A673 (cell line): ENCODE data around the gene ERO1B. TPM values are rescaled to one million over a fixed set of nuclear protein-coding genes. Genes with fewer than 3 reads are reported as not detected.

Experiments used
- BruUV-seq: library from RNA; stranded (reverse); fragments of 400-500 nt; replicated peaks from 2 replicates; lab custom pipeline; 2021; lab: Mats Ljungman, UMichigan
- CTCF ChIA-PET: fragments of 300-600 bp; sonication (Branson Sonifier 250); formaldehyde crosslinking; loops from one replicate; lab custom pipeline; 2022; ENCODE audit warnings: antibody characterized with exemption; lab: Charles Lee
- POLR2A ChIA-PET: fragments of 300-600 bp; sonication (Branson Sonifier 250); formaldehyde crosslinking; loops from one replicate; lab custom pipeline; 2022; ENCODE audit warnings: antibody characterized with exemption; ENCODE audit not compliant: low non-redundant PET; lab: Charles Lee
- DNase-seq: peaks from one replicate; pipeline ENCODE4 v3.0.0-alpha.2; 2015; ENCODE audit warnings: low spot score
- H3K27ac ChIP-seq: fragments of 200-600 bp; sonication (generic); 2 replicates; pipeline ENCODE4 v1.5.1; 2016; ENCODE audit warnings: mixed run types, low read depth, mild to moderate bottlenecking, mixed read lengths, antibody characterized with exemption, low read length; ENCODE audit not compliant: poor library complexity, severe bottlenecking
- H3K27me3 ChIP-seq: fragments of 200-600 bp; sonication (generic); replicated peaks from 2 replicates; pipeline ENCODE4 v1.6.1; 2017; ENCODE audit warnings: mixed run types, low read depth, mild to moderate bottlenecking, mixed read lengths, antibody characterized with exemption, low read length; ENCODE audit not compliant: insufficient read depth, poor library complexity
- H3K36me3 ChIP-seq: fragments of 200-600 bp; sonication (generic); 2 replicates; pipeline ENCODE4 v1.6.1; 2016; ENCODE audit warnings: mixed run types, mild to moderate bottlenecking, mixed read lengths, antibody characterized with exemption, low read length; ENCODE audit not compliant: insufficient read depth, poor library complexity, severe bottlenecking
- H3K4me1 ChIP-seq: fragments of 200-600 bp; sonication (generic); 2 replicates; pipeline ENCODE4 v1.6.1; 2017; ENCODE audit warnings: mixed run types, mild to moderate bottlenecking, mixed read lengths, antibody characterized with exemption, low read length; ENCODE audit not compliant: insufficient read depth, poor library complexity, severe bottlenecking
- H3K4me3 ChIP-seq: fragments of 200-600 bp; sonication (generic); 2 replicates; pipeline ENCODE4 v1.5.1; 2016; ENCODE audit warnings: low read depth, mixed run types, mild to moderate bottlenecking, mixed read lengths, low read length; ENCODE audit not compliant: poor library complexity, severe bottlenecking
- H3K9me3 ChIP-seq: fragments of 200-600 bp; sonication (generic); 2 replicates; pipeline ENCODE4 v1.6.1; 2016; ENCODE audit warnings: mixed run types, low read depth, mild to moderate bottlenecking, mixed read lengths, antibody characterized with exemption, low read length; ENCODE audit not compliant: poor library complexity, severe bottlenecking
- CTCF ChIP-seq: fragments of 300-800, 200-600 bp; sonication (generic); conservative IDR thresholded peaks from 2 replicates; pipeline ENCODE4 v1.5.1; 2017; ENCODE audit warnings: low read depth, mild to moderate bottlenecking, antibody characterized with exemption, low read length, moderate library complexity, mixed read lengths
- EZH2 ChIP-seq: fragments of 200-600 bp; sonication (generic); IDR thresholded peaks from 2 replicates; pipeline ENCODE4 v1.6.1; 2017; ENCODE audit warnings: borderline replicate concordance, low read depth, mild to moderate bottlenecking, mixed read lengths, antibody characterized with exemption, low read length; ENCODE audit not compliant: poor library complexity, severe bottlenecking
- intact Hi-C: fragments of 100-400 bp; cut with micrococcal nuclease; formaldehyde crosslinking; loops from one replicate; pipeline ENCODE4 v1.10.0; 2022; ENCODE audit not compliant: unreplicated experiment
- total RNA-seq: library from RNA; stranded (reverse); gene quantifications from 2 replicates; pipeline ENCODE4 v1.2.3, GENCODE V29; 2021

The ERO1B gene
- total RNA-seq, 1 experiment from 2014 or later = 3.4 TPM

GRCh38 chr1:236214761-236215160, 67.0 kb downstream of the ERO1B start:
- TF ChIP-seq EZH2 = no peak
- H3K4me3 ChIP-seq = no peak overlapping the region
- POLR2A ChIA-PET = no interaction called here
- BruUV-seq = no TSS peak
- no peaks in the 10 kb centered on the region for H3K36me3 ChIP-seq
- CTCF ChIA-PET = no interaction called here
- H3K4me1 ChIP-seq = no peaks in the 10 kb centered on the region
- intact Hi-C loops = no loop called here
- H3K27ac ChIP-seq = no peak overlapping the region
- no peak for DNase-seq
- no peaks in the 10 kb centered on the region for H3K9me3 ChIP-seq
- no peaks in the 10 kb centered on the region for H3K27me3 ChIP-seq

- DNase-seq = no peak
Observed at GRCh38 chr1:236213534-236213933, 68.2 kb downstream of the ERO1B start.

GRCh38 chr1:236211815-236212214, 69.9 kb downstream of the ERO1B start:
- ChIA-PET CTCF (no interaction called here), POLR2A (no interaction called here)
- no peak overlapping the region for H3K27ac ChIP-seq
- intact Hi-C loops = no loop called here
- no peaks in the 10 kb centered on the region for H3K4me1 ChIP-seq
- no peak overlapping the region for H3K4me3 ChIP-seq
- no peaks in the 10 kb centered on the region for H3K36me3 ChIP-seq
- no peak for DNase-seq
- no peaks in the 10 kb centered on the region for H3K9me3 ChIP-seq
- no TSS peak for BruUV-seq
- no peaks in the 10 kb centered on the region for H3K27me3 ChIP-seq
- no peak for TF ChIP-seq CTCF
- TF ChIP-seq EZH2 = no peak

More at GRCh38 chr1:236213534-236213933, 68.2 kb downstream of the ERO1B start:
- intact Hi-C loops = no loop called here
- no TSS peak for BruUV-seq
- ChIA-PET CTCF (no interaction called here), POLR2A (no interaction called here)
- no peaks in the 10 kb centered on the region for H3K36me3 ChIP-seq
- H3K9me3 ChIP-seq = no peaks in the 10 kb centered on the region
- H3K27me3 ChIP-seq = no peaks in the 10 kb centered on the region
- H3K4me1 ChIP-seq = no peaks in the 10 kb centered on the region
- H3K4me3 ChIP-seq = no peak overlapping the region
- H3K27ac ChIP-seq = no peak overlapping the region
- TF ChIP-seq CTCF (no peak), EZH2 (no peak)

DNA sequence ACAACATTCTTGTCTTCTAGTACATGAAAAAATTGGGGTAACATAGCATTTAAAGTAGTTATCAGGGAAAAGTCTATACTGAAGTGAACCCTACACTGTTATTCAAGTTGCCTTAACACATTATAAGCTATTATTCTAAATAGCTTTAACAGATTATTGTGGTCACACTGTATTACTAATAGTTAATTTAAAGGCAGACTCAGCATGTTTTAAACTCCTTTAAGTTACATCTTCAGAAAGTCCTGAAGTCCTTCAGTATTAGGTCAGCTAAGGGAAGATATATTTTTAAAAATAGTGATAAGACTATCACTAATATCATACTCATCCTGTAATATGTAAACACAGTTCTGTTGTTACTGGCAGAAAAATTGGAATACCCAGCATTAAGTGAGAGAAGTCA, 72.0 kb downstream of the ERO1B start:
- Histone ChIP-seq H3K9me3 (no peaks in the 10 kb centered on the region), H3K4me1 (no peaks in the 10 kb centered on the region), H3K27me3 (no peaks in the 10 kb centered on the region), H3K36me3 (no peaks in the 10 kb centered on the region), H3K4me3 (no peak overlapping the region), H3K27ac (no peak overlapping the region)
- BruUV-seq = no TSS peak
- TF ChIP-seq CTCF (no peak), EZH2 (no peak)
- no peak for DNase-seq
- POLR2A ChIA-PET = no interaction called here
- CTCF ChIA-PET = interaction anchor here (0.6 kb wide), 1 partner anchor 39 kb away, joined by 4 read pairs; no protein-coding TSS in a partner anchor
- intact Hi-C loops = no loop called here
